HG02571 (cell line): ENCODE data around the gene NDUFS7.

Experiments
- ATAC-seq: cut with Tn5 transposase; IDR thresholded peaks from one replicate; pipeline ENCODE4 v1.9.1; 2021; ENCODE audit warnings: mild to moderate bottlenecking, moderate library complexity; ENCODE audit not compliant: unreplicated experiment

The NDUFS7 gene

GRCh38 chr19:1383312-1384084 lies at the start of gene NDUFS7:
Gene NDUFS7, plus strand, starts transcription at chr19:1383907. Its CDS starts 20 bp downstream, at chr19:1383927.
- peak; percentile 75 for ATAC-seq

DNA sequence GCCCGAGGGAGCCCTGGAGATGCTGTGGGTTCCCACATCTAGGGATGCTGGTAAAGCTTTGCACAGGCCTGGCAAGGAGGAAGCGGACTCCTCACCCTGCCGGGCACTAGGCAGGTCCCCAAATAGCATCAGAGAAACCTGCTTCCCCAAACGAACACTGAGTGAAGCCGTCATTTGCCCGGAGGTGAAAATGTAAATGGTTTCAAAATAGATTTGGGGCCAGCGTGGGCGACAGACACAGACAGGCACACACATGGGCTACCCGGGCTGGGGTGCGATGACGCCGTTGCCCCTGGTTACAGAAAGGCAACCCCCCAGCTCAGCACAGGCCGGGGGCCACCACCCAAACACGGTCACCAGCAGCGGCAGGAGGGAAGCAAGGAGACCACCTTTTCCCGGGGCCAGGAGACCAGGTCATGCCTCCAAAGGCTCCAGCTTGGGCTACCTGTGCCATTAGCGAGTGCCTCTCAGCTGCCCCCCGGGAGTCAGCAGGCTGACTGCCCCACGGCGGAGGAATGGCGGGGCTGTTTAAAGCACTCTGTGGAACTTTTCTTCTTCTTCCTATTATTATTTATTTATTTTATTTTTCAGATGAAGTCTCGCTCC lies 47.5 kb upstream of the NDUFS7 start:
- ATAC-seq, result no peak

GRCh38 chr19:1340681-1341469 lies 42.8 kb upstream of the NDUFS7 start:
- no peak for ATAC-seq

DNA sequence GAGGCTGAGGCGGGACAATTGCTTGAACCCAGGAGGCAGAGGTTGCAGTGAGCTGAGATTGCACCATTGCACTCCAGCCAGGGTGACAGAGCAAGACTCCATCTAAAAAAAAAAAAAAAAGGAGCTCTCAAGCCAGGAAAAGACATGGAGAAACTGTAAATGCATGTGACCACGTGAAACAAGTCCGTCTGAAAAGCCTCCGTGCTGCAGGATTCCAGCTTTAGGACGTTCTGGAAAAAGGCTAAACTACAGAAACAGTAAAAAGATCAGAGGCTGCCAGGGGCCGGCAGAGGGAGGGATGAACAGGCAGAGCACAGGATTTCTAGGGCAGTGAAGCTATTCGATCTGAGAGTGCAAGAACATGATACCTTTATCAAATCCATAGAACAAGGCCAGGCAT lies 40.7 kb upstream of the NDUFS7 start:
- ATAC-seq, result no peak

- no peak for ATAC-seq
Measured at GRCh38 chr19:1349211-1349610, 34.5 kb upstream of the NDUFS7 start.

GRCh38 chr19:1350867-1351266 lies 32.8 kb upstream of the NDUFS7 start:
- no peak for ATAC-seq

- ATAC-seq, result no peak
Measured at GRCh38 chr19:1351381-1351851, 32.3 kb upstream of the NDUFS7 start.

- no peak for ATAC-seq
Measured at GRCh38 chr19:1353144-1353543, 30.6 kb upstream of the NDUFS7 start.

DNA sequence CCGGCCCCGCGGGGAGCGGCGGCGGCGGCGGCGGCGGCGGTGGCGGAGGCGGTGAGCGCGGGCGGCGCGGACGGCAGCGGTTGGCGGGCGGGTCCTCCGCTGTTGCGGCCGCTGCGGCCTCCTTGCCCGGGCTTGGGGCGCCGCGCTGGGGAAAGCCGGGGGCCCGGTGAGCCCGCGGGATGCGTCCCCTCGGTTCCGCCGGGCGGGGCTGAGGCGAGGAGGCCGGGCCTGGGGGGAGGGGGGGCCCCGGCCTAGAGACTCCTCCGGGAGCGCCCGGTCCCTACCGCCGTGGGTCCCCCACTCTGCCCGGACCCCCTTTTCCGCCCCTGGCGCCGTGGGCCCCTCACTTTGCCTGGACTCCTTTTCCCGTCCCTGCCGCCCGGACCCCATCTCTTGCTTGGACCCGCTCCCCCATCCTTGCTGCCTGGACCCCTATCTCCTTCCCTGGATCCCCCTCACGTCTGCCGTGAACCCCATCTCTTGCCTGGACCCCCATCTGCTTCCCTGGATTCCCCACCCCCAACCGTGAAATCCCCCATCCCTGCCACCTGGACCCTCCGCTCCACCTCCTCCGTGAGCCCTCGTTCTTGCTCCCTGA lies 28.6 kb upstream of the NDUFS7 start:
- peak; percentile 35 for ATAC-seq

DNA sequence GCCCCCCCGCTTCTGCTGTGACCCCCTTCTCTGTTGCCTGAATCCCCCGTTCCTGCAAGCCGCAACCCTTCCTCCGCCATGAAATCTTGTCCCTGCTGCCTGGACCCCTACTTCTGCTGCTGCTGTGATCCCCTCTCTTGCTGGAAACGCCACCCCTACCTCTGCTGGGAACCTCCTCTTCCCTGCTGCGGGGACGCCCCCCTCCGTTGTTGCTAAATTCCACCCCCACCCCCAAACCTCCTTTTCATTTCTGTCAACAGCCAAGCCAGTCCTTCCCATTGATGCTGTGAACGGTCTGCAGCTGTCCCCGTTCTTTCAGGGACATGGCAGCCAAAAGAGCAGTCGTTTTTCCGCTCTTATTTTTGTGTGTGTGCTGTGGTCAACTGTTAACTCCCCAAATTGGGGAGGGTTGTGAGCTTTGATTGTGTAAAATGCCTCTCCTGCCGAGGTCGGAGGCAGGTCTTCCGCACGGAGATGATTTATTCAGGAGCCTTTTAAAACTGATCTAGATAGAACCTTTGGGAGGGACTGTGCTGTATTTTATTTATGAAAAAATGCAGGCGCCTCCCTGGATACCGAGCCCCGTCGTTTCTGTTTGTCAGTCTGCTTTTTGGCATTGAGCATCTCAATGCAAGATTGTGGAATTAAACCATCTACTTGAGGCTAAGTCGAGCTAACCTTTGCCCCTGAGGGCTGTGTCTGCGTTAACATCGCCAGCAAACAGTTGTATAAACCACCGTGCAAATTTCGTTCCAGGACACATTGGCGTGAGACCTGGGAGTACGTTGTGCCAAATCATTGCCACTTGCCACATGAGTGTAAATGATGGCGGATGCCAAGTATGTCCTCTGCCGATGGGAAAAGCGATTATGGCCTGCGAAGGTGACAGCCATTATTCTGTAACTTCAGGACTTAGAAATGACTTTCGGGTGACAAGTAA lies 27.9 kb upstream of the NDUFS7 start:
- no peak for ATAC-seq

GRCh38 chr19:1356508-1356865 lies 27.2 kb upstream of the NDUFS7 start:
- ATAC-seq, result no peak

- no peak for ATAC-seq
Measured at GRCh38 chr19:1357531-1358109, 26.1 kb upstream of the NDUFS7 start.

- ATAC-seq, result no peak
Measured at GRCh38 chr19:1360126-1360817, 23.4 kb upstream of the NDUFS7 start.

DNA sequence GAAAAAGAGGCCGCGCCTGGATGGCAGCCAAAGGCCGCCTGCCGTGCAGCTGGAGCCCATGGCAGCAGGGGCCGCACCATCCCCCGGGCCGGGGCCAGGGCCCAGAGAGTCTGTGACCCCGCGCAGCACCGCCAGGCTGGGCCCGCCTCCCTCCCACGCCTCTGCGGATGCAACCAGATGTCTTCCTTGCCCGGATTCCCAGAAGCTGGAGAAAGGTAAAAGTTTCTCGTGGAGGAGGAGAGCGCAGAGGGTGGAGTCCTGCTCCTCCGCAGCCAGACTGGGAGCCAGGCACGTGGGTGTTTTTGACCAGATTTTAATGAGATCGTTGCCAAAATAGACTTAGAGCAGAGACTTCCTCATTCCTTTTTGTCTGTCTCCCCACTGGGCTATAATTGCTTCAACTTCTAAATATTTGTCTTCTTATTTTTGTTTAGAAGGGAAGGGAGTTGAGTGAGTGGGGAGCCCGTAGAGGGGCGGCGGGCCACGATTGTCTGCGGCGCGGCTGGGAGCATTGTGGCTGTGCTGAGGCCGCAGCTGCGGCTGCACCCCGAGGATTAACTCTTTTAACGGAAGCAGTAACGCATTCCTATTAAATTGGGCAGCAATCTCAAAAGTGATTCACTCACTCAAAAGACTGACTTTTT lies 22.8 kb upstream of the NDUFS7 start:
- no peak for ATAC-seq

GRCh38 chr19:1361601-1362386 lies 21.9 kb upstream of the NDUFS7 start:
- ATAC-seq, result no peak

DNA sequence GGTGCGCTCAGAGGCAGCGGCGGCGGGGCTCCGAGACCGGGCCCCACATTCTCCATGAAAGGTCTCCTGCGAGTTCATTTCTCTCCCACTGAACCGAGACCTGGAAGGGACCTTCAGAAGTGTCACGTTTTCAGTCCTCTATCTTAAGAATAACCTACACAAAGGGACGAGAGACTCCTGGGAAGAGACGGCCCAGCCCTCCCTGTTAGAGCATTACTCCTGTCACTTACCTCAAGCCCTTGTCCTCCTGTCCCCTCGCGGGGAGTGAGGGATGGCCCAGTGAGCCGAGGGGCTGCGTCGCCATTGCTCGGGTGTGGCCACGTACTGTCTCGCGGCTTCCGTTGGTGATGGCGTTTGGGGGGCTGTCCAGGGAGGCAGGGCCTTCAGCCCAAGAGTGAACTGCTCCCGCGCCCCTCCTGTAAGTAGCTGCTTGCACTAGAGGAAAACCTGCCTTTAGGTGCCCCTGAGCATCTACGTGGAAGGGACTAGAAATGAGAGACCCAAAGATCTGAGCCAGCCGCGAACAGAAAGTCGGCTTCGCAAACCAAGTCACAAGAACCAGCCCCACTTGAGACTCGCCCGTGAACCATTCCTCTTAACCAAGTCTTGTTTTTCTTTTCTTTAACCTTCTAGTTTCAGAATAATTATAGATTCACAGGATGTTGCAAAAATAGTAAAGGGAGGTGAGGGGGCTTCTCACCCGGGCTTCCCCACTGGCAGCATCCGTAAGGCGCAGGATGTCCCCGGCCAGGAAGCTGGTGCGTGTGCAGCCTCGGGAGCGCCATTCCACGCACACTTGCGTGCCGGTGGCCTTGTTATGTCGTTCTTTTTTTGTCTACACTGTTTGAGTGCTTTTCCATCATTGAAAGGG lies 21.1 kb upstream of the NDUFS7 start:
- ATAC-seq, result no peak

DNA sequence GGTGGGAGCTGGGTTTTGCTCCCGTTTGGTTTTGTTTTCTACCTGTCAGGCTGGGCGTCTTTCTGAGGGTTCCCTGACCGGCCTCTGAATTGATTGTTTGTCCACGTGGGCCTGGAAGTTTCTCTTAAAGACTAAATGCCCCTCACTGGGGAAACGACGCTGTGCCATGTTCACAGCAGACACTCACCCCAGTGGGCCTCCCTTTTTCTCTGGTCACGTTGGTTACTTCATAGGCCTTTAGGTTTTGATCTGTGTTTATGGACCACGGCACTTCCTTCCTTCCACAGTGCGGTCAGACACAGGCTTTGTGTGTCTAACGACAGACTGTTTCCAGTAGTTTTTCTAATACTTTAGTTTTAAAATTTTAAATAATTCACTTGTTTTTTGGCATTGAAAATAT lies 20.1 kb upstream of the NDUFS7 start:
- no peak for ATAC-seq
